Natural killer cell (primary cell): Measurements from ENCODE around the gene SPAG9. TPM values are rescaled to one million over a fixed set of nuclear protein-coding genes. Genes with fewer than 3 reads are reported as not detected.

Experiments used
- ATAC-seq, 3 donors: fragments of 150-1000 bp in 2 of 3; fragments of 200-7000 bp in 1 of 3; cut with Tn5 transposase; 1 replicate in 1 of 3; 2 replicates in 2 of 3; pipeline ENCODE4 v1.10.0; 2021; ENCODE audit warnings: mild to moderate bottlenecking in 2 of 3, moderate library complexity in 2 of 3
- DNase-seq, 2 donors: peaks; one replicate each; pipeline versions ENCODE4 v3.0.0 to v3.0.0-alpha.2; 2013 to 2021; ENCODE audit warnings: mixed read lengths in 1 of 2
- H3K27ac ChIP-seq: one replicate; pipeline ENCODE4 v1.5.1; 2013; ENCODE audit warnings: mild to moderate bottlenecking, low read length
- H3K27me3 ChIP-seq: one replicate; pipeline ENCODE4 v1.6.1; 2013; ENCODE audit warnings: low read length; ENCODE audit not compliant: control insufficient read depth, insufficient read depth
- H3K36me3 ChIP-seq: one replicate; pipeline ENCODE4 v1.6.1; 2013; ENCODE audit warnings: low read length; ENCODE audit not compliant: control insufficient read depth, insufficient read depth
- H3K4me1 ChIP-seq: one replicate; pipeline ENCODE4 v1.6.1; 2013; ENCODE audit warnings: low read length; ENCODE audit not compliant: control insufficient read depth, insufficient read depth
- H3K4me3 ChIP-seq: one replicate; pipeline ENCODE4 v1.5.1; 2013; ENCODE audit warnings: low read length
- H3K9me3 ChIP-seq: one replicate; pipeline ENCODE4 v1.6.1; 2013; ENCODE audit warnings: low read length; ENCODE audit not compliant: control insufficient read depth, insufficient read depth
- H3K27ac Mint-ChIP-seq, 2 donors: one replicate each; pipeline ENCODE4 v1.8.0; 2022; ENCODE audit warnings: mild to moderate bottlenecking in 2 of 2, mixed read lengths in 2 of 2, moderate library complexity in 1 of 2
- H3K27me3 Mint-ChIP-seq, 2 donors: one replicate each; pipeline ENCODE4 v1.8.0; 2022; ENCODE audit warnings: low read depth in 2 of 2, mixed read lengths in 2 of 2
- H3K36me3 Mint-ChIP-seq: one replicate; pipeline ENCODE4 v1.8.0; 2022; ENCODE audit warnings: mixed read lengths
- H3K4me1 Mint-ChIP-seq, 2 donors: one replicate each; pipeline ENCODE4 v1.8.0; 2022; ENCODE audit warnings: mixed read lengths in 2 of 2
- H3K4me3 Mint-ChIP-seq: one replicate; pipeline ENCODE4 v1.8.0; 2022; ENCODE audit warnings: mild to moderate bottlenecking, moderate library complexity, mixed read lengths
- H3K9me3 Mint-ChIP-seq, 2 donors: one replicate each; pipeline ENCODE4 v1.8.0; 2022; ENCODE audit warnings: mixed read lengths in 2 of 2
- CTCF ChIP-seq: fragments of 200-600 bp; IDR thresholded peaks from one replicate; pipeline ENCODE4 v1.8.0; 2022; ENCODE audit warnings: antibody characterized with exemption
- WGBS: methylation state at CpG from one replicate; pipeline ENCODE4 v1.1.7; 2013; ENCODE audit warnings: missing lambda C conversion rate; ENCODE audit not compliant: insufficient coverage; 5-methylcytosine and 5-hydroxymethylcytosine counted together
- intact Hi-C: fragments of 100-400 bp; cut with micrococcal nuclease; formaldehyde crosslinking; loops from one replicate; pipeline ENCODE4 v1.14.2; 2022
- total RNA-seq, 4 donors: library from RNA; stranded (reverse); fragments of 120-200 nt in 1 of 4; gene quantifications; one replicate each; pipeline versions ENCODE4 v1.2.3 to v1.2.4, GENCODE V29; 2013 to 2022

The SPAG9 gene
- total RNA-seq, 3 donors from 2014 or later (not counting 1 experiment from before 2014, with no cell fraction given) = 78.1 to 91.7 (median 90.3) TPM

DNA sequence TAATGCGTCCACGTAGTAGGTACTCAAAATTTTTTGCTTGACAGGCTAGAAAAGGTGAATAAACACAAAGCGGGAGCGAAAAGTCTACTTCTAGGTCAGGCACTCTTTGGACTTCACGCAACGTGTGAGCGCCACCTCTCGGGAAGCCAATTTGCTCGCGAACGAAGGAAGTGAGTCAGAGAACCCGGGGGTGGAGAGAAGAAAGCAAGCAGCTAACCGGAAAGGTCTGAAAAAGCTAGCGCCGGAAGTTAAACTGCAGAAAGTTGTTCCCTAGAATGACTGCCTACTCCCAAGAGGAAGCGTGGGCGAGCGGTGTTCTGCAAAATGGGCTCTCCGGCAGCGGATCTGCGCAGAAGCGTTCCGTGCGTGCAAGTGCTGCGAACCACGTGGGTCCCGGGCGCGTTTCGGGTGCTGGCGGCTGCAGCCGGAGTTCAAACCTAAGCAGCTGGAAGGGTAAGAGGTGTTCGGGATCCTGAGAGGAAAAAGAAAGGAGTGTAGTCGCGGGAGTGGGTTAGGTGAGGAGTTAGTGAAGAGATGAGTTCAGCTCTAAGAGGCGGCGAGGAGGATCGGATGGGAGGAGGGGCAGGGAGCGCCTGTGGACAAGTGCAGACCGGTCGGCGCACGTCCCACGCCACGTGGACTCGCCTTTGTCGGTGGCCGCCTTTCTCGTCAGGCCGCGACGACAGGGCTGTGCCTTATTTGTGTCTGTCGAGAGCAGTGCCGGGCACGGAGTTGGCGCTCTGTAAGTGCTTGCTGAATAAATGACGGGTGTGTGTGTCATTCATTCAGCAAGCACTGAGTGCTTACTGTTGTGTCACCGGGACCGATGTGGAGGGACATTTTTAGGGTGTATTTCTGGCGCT, 32.8 kb upstream of the SPAG9 start, which contains the start of gene NME1:
Gene NME1 (plus strand): TSS at position 350 of the 863 bp plus-strand sequence. CDS start 2,096 bp downstream, outside the sequence.
- DNase-seq (peak; percentile 98), ATAC-seq (peak; percentile 94 to 98 (median 94))
- H3K36me3 ChIP-seq = peaks cover 2% of the 10 kb centered on the region
- H3K4me3 ChIP-seq = peak within 1 kb of the TSS; percentile 69
- peak; percentile 68 for TF ChIP-seq CTCF
- Mint-ChIP-seq H3K4me1 (no peaks in the 10 kb centered on the region), H3K27me3 (no peaks in the 10 kb centered on the region), H3K27ac (no peak within 1 kb of the TSS), H3K4me3 (no peak within 1 kb of the TSS), H3K9me3 (no peaks in the 10 kb centered on the region), H3K36me3 (no peaks in the 10 kb centered on the region)
- H3K27me3 ChIP-seq = no peaks in the 10 kb centered on the region
- intact Hi-C loops = loop anchor here (1.0 to 5.0 kb wide), 7 partner anchors 32 to 434 kb away; partner anchors contain the start of genes LUC7L3, MBTD1, TOB1 and UTP18
- H3K9me3 ChIP-seq = no peaks in the 10 kb centered on the region
- under 1% methylated on average over 60 of the region's 60 CpGs for WGBS
- H3K4me1 ChIP-seq = peaks cover 14% of the 10 kb centered on the region
- H3K27ac ChIP-seq = peak within 1 kb of the TSS; percentile 86

DNA sequence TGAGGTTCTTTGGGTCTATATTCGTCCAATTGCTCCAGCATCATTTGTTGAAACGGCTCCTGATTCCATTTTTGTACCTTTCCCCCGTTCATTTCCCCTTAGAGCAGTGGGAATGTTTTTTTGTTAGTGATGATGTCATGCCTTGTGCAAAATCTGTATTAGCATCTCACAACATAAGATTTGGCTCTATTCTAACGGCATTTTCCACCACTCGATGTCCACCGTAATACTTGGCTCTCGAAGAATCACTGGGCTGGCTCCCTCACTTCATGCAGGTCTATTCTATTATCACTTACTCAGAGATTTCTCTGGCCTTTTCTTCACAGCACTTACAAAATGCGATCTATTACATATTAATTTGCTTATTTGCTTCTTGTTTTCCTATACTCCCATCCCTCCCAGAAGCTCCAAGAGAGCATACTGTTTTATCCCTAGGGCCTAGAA, 32.1 kb upstream of the SPAG9 start:
- ATAC-seq (no peak), DNase-seq (no peak)
- Histone ChIP-seq H3K27me3 (no peaks in the 10 kb centered on the region), H3K4me3 (peak overlapping the region; percentile 25), H3K9me3 (no peaks in the 10 kb centered on the region), H3K36me3 (peaks cover 2% of the 10 kb centered on the region), H3K27ac (peak overlapping the region; percentile 86), H3K4me1 (peaks cover 14% of the 10 kb centered on the region)
- no peak overlapping the region for H3K4me3 Mint-ChIP-seq
- no peaks in the 10 kb centered on the region for H3K36me3 Mint-ChIP-seq
- no peaks in the 10 kb centered on the region for H3K9me3 Mint-ChIP-seq
- 38% methylated on average over 6 of the region's 8 CpGs for WGBS
- H3K27ac Mint-ChIP-seq = no peak overlapping the region
- no peaks in the 10 kb centered on the region for H3K4me1 Mint-ChIP-seq
- TF ChIP-seq CTCF = no peak
- H3K27me3 Mint-ChIP-seq = no peaks in the 10 kb centered on the region
- intact Hi-C loops = loop anchor here (1.0 to 5.0 kb wide), 7 partner anchors 31 to 433 kb away; partner anchors contain the start of genes LUC7L3, MBTD1, TOB1 and UTP18

- no peaks in the 10 kb centered on the region for H3K4me1 Mint-ChIP-seq
- DNase-seq (no peak), ATAC-seq (no peak)
- Histone ChIP-seq H3K27me3 (no peaks in the 10 kb centered on the region), H3K4me3 (no peak overlapping the region), H3K36me3 (no peaks in the 10 kb centered on the region), H3K9me3 (no peaks in the 10 kb centered on the region), H3K4me1 (peaks cover 14% of the 10 kb centered on the region), H3K27ac (no peak overlapping the region)
- 72% methylated on average over 2 of the region's 5 CpGs for WGBS
- no peaks in the 10 kb centered on the region for H3K9me3 Mint-ChIP-seq
- H3K4me3 Mint-ChIP-seq = no peak overlapping the region
- H3K36me3 Mint-ChIP-seq = no peaks in the 10 kb centered on the region
- TF ChIP-seq CTCF = no peak
- intact Hi-C loops = loop anchor here (5.0 kb wide), 3 partner anchors 111 to 299 kb away; partner anchors contain the start of genes MBTD1, TOB1 and UTP18
- H3K27ac Mint-ChIP-seq = no peak overlapping the region
- no peaks in the 10 kb centered on the region for H3K27me3 Mint-ChIP-seq
These were observed 30.3 kb upstream of the SPAG9 start for GRCh38 chr17:51150932-51151331.
